ENCODE results near the gene PTPRE.

PTPRE gene

GRCh38 chr10:127935071-127935561 lies 28.2 kb downstream of the PTPRE start:
- H3K27me3 ChIP-seq (ENCODE audit: control insufficient read depth in 2 of 2, insufficient read depth in 2 of 2, low read length in 2 of 2), result no peaks in the 10 kb centered on the region
- H3K9me3 ChIP-seq (ENCODE audit: control insufficient read depth in 2 of 2, low read length in 2 of 2), result no peaks in the 10 kb centered on the region
- no peaks in the 10 kb centered on the region for H3K4me1 ChIP-seq (ENCODE audit: control insufficient read depth in 2 of 2, insufficient read depth in 2 of 2, low read length in 2 of 2)
- H3K9ac ChIP-seq (ENCODE audit: low read depth in 1 of 2, low read length in 2 of 2), result no peak overlapping the region
- H3K27ac ChIP-seq (ENCODE audit: low read depth in 2 of 2, low read length in 2 of 2), result peak overlapping the region in 1 of 2 donors; percentile 43
- no peak overlapping the region for H3K4me3 ChIP-seq (ENCODE audit: low read length in 2 of 2)
- peaks cover 5 to 8% of the 10 kb centered on the region in 2 donors for H3K36me3 ChIP-seq (ENCODE audit: control insufficient read depth in 2 of 2, insufficient read depth in 2 of 2, low read length in 2 of 2)

- Histone ChIP-seq H3K27ac (ENCODE audit: low read depth in 2 of 2, low read length in 2 of 2) (no peak overlapping the region), H3K27me3 (ENCODE audit: control insufficient read depth in 2 of 2, insufficient read depth in 2 of 2, low read length in 2 of 2) (no peaks in the 10 kb centered on the region), H3K4me3 (ENCODE audit: low read length in 2 of 2) (no peak overlapping the region), H3K4me1 (ENCODE audit: control insufficient read depth in 2 of 2, insufficient read depth in 2 of 2, low read length in 2 of 2) (no peaks in the 10 kb centered on the region), H3K36me3 (ENCODE audit: control insufficient read depth in 2 of 2, insufficient read depth in 2 of 2, low read length in 2 of 2) (peaks cover 5 to 8% of the 10 kb centered on the region in 2 donors), H3K9me3 (ENCODE audit: control insufficient read depth in 2 of 2, low read length in 2 of 2) (no peaks in the 10 kb centered on the region), H3K9ac (ENCODE audit: low read depth in 1 of 2, low read length in 2 of 2) (no peak overlapping the region)
Measured at GRCh38 chr10:127937069-127937468, 30.2 kb downstream of the PTPRE start.

GRCh38 chr10:127937915-127938463 lies 31.1 kb downstream of the PTPRE start:
- H3K4me1 ChIP-seq (ENCODE audit: control insufficient read depth in 2 of 2, insufficient read depth in 2 of 2, low read length in 2 of 2), result peaks cover 0 to 3% of the 10 kb centered on the region in 2 donors
- no peaks in the 10 kb centered on the region for H3K9me3 ChIP-seq (ENCODE audit: control insufficient read depth in 2 of 2, low read length in 2 of 2)
- no peak overlapping the region for H3K9ac ChIP-seq (ENCODE audit: low read depth in 1 of 2, low read length in 2 of 2)
- no peaks in the 10 kb centered on the region for H3K27me3 ChIP-seq (ENCODE audit: control insufficient read depth in 2 of 2, insufficient read depth in 2 of 2, low read length in 2 of 2)
- peaks cover 5 to 8% of the 10 kb centered on the region in 2 donors for H3K36me3 ChIP-seq (ENCODE audit: control insufficient read depth in 2 of 2, insufficient read depth in 2 of 2, low read length in 2 of 2)
- H3K27ac ChIP-seq (ENCODE audit: low read depth in 2 of 2, low read length in 2 of 2), result no peak overlapping the region
- no peak overlapping the region for H3K4me3 ChIP-seq (ENCODE audit: low read length in 2 of 2)

- Histone ChIP-seq H3K9ac (ENCODE audit: low read depth in 1 of 2, low read length in 2 of 2) (no peak overlapping the region), H3K4me3 (ENCODE audit: low read length in 2 of 2) (no peak overlapping the region), H3K27me3 (ENCODE audit: control insufficient read depth in 2 of 2, insufficient read depth in 2 of 2, low read length in 2 of 2) (no peaks in the 10 kb centered on the region), H3K27ac (ENCODE audit: low read depth in 2 of 2, low read length in 2 of 2) (no peak overlapping the region), H3K36me3 (ENCODE audit: control insufficient read depth in 2 of 2, insufficient read depth in 2 of 2, low read length in 2 of 2) (peaks cover 5% of the 10 kb centered on the region in 2 donors), H3K9me3 (ENCODE audit: control insufficient read depth in 2 of 2, low read length in 2 of 2) (no peaks in the 10 kb centered on the region), H3K4me1 (ENCODE audit: control insufficient read depth in 2 of 2, insufficient read depth in 2 of 2, low read length in 2 of 2) (peaks cover 0 to 3% of the 10 kb centered on the region in 2 donors)
Measured at GRCh38 chr10:127939786-127940330, 33.0 kb downstream of the PTPRE start.

GRCh38 chr10:127940866-127941640 lies 34.1 kb downstream of the PTPRE start:
- Histone ChIP-seq H3K4me3 (ENCODE audit: low read length in 2 of 2) (no peak overlapping the region), H3K27me3 (ENCODE audit: control insufficient read depth in 2 of 2, insufficient read depth in 2 of 2, low read length in 2 of 2) (no peaks in the 10 kb centered on the region), H3K36me3 (ENCODE audit: control insufficient read depth in 2 of 2, insufficient read depth in 2 of 2, low read length in 2 of 2) (no peaks in the 10 kb centered on the region), H3K9me3 (ENCODE audit: control insufficient read depth in 2 of 2, low read length in 2 of 2) (no peaks in the 10 kb centered on the region), H3K4me1 (ENCODE audit: control insufficient read depth in 2 of 2, insufficient read depth in 2 of 2, low read length in 2 of 2) (peaks cover 3 to 8% of the 10 kb centered on the region in 2 donors), H3K27ac (ENCODE audit: low read depth in 2 of 2, low read length in 2 of 2) (no peak overlapping the region), H3K9ac (ENCODE audit: low read depth in 1 of 2, low read length in 2 of 2) (no peak overlapping the region)

GRCh38 chr10:127942811-127943210 lies 35.9 kb downstream of the PTPRE start:
- H3K27ac ChIP-seq (ENCODE audit: low read depth in 2 of 2, low read length in 2 of 2), result no peak overlapping the region

GRCh38 chr10:127943336-127943910 lies 36.5 kb downstream of the PTPRE start:
- no peak overlapping the region for H3K27ac ChIP-seq (ENCODE audit: low read depth in 2 of 2, low read length in 2 of 2)
- H3K9me3 ChIP-seq (ENCODE audit: control insufficient read depth in 2 of 2, low read length in 2 of 2), result no peaks in the 10 kb centered on the region
- H3K4me3 ChIP-seq (ENCODE audit: low read length in 2 of 2), result no peak overlapping the region
- H3K4me1 ChIP-seq (ENCODE audit: control insufficient read depth in 2 of 2, insufficient read depth in 2 of 2, low read length in 2 of 2), result peaks cover 3 to 8% of the 10 kb centered on the region in 2 donors
- no peaks in the 10 kb centered on the region for H3K27me3 ChIP-seq (ENCODE audit: control insufficient read depth in 2 of 2, insufficient read depth in 2 of 2, low read length in 2 of 2)
- H3K36me3 ChIP-seq (ENCODE audit: control insufficient read depth in 2 of 2, insufficient read depth in 2 of 2, low read length in 2 of 2), result no peaks in the 10 kb centered on the region
- no peak overlapping the region for H3K9ac ChIP-seq (ENCODE audit: low read depth in 1 of 2, low read length in 2 of 2)

More at GRCh38 chr10:127942811-127943210, 35.9 kb downstream of the PTPRE start:
- Histone ChIP-seq H3K27me3 (ENCODE audit: control insufficient read depth in 2 of 2, insufficient read depth in 2 of 2, low read length in 2 of 2) (no peaks in the 10 kb centered on the region), H3K9ac (ENCODE audit: low read depth in 1 of 2, low read length in 2 of 2) (no peak overlapping the region), H3K4me3 (ENCODE audit: low read length in 2 of 2) (no peak overlapping the region), H3K4me1 (ENCODE audit: control insufficient read depth in 2 of 2, insufficient read depth in 2 of 2, low read length in 2 of 2) (peaks cover 3 to 8% of the 10 kb centered on the region in 2 donors), H3K9me3 (ENCODE audit: control insufficient read depth in 2 of 2, low read length in 2 of 2) (no peaks in the 10 kb centered on the region), H3K36me3 (ENCODE audit: control insufficient read depth in 2 of 2, insufficient read depth in 2 of 2, low read length in 2 of 2) (no peaks in the 10 kb centered on the region)

- no peak overlapping the region for H3K27ac ChIP-seq (ENCODE audit: low read depth in 2 of 2, low read length in 2 of 2)
- H3K27me3 ChIP-seq (ENCODE audit: control insufficient read depth in 2 of 2, insufficient read depth in 2 of 2, low read length in 2 of 2), result no peaks in the 10 kb centered on the region
- peaks cover 3 to 8% of the 10 kb centered on the region in 2 donors for H3K4me1 ChIP-seq (ENCODE audit: control insufficient read depth in 2 of 2, insufficient read depth in 2 of 2, low read length in 2 of 2)
- H3K36me3 ChIP-seq (ENCODE audit: control insufficient read depth in 2 of 2, insufficient read depth in 2 of 2, low read length in 2 of 2), result no peaks in the 10 kb centered on the region
- no peak overlapping the region for H3K9ac ChIP-seq (ENCODE audit: low read depth in 1 of 2, low read length in 2 of 2)
- H3K4me3 ChIP-seq (ENCODE audit: low read length in 2 of 2), result no peak overlapping the region
- H3K9me3 ChIP-seq (ENCODE audit: control insufficient read depth in 2 of 2, low read length in 2 of 2), result no peaks in the 10 kb centered on the region
Measured at GRCh38 chr10:127944256-127944655, 37.4 kb downstream of the PTPRE start.

- Histone ChIP-seq H3K36me3 (ENCODE audit: control insufficient read depth in 2 of 2, insufficient read depth in 2 of 2, low read length in 2 of 2) (no peaks in the 10 kb centered on the region), H3K9me3 (ENCODE audit: control insufficient read depth in 2 of 2, low read length in 2 of 2) (no peaks in the 10 kb centered on the region), H3K4me3 (ENCODE audit: low read length in 2 of 2) (no peak overlapping the region), H3K9ac (ENCODE audit: low read depth in 1 of 2, low read length in 2 of 2) (no peak overlapping the region), H3K4me1 (ENCODE audit: control insufficient read depth in 2 of 2, insufficient read depth in 2 of 2, low read length in 2 of 2) (peaks cover 3 to 8% of the 10 kb centered on the region in 2 donors), H3K27ac (ENCODE audit: low read depth in 2 of 2, low read length in 2 of 2) (peak overlapping the region in 1 of 2 donors; percentile 9), H3K27me3 (ENCODE audit: control insufficient read depth in 2 of 2, insufficient read depth in 2 of 2, low read length in 2 of 2) (no peaks in the 10 kb centered on the region)
Measured at GRCh38 chr10:127945341-127945758, 38.4 kb downstream of the PTPRE start.
